Activated CD8-positive, alpha-beta T cell treated with anti-CD3 and anti-CD28 coated beads, Interleukin-2, amount 10 ng/mL, durations not matched to agents 7 days and 5 days (primary cell): ENCODE results near the gene RAMP2. TPM values are rescaled to one million over a fixed set of nuclear protein-coding genes. Genes with fewer than 3 reads are reported as not detected.

Source experiments
- total RNA-seq, 2 experiments: library from RNA; stranded (reverse); gene quantifications; one replicate each; pipeline ENCODE4 v1.2.3, GENCODE V29; 2021

Gene RAMP2
- total RNA-seq, 2 experiments from 2014 or later = not detected

Other genes with a start within 250 kb of the RAMP2 start
- gene NAGLU, start 225.0 kb upstream of the RAMP2 start, total RNA-seq = 10 to 100 TPM; 19.3 to 20.5 TPM
- gene HSD17B1, start 208.3 kb upstream of the RAMP2 start, total RNA-seq = under 1 TPM; 0.53 to 0.60 TPM
- 10 to 100 TPM; 54.8 to 62.1 TPM for gene COASY, start 199.1 kb upstream of the RAMP2 start, total RNA-seq
- gene MLX, start 194.1 kb upstream of the RAMP2 start, total RNA-seq = 10 to 100 TPM; 65.8 to 65.9 TPM
- gene PSMC3IP, start 183.5 kb upstream of the RAMP2 start, total RNA-seq = 10 to 100 TPM; 19.2 to 21.8 TPM
- 10 to 100 TPM; 53.6 to 54.7 TPM for gene RETREG3, start 151.9 kb upstream of the RAMP2 start, total RNA-seq
- 10 to 100 TPM; 82.3 to 83.4 TPM for gene TUBG1, start 151.5 kb upstream of the RAMP2 start, total RNA-seq
- gene TUBG2, start 101.9 kb upstream of the RAMP2 start, total RNA-seq = 1 to 10 TPM; 8.0 to 8.1 TPM
- gene PLEKHH3, start 84.2 kb upstream of the RAMP2 start, total RNA-seq = 1 to 10 TPM in 1 of 2 experiments, under 1 TPM in 1; 0.79 to 1.2 TPM
- gene CCR10, start 79.4 kb upstream of the RAMP2 start, total RNA-seq = under 1 TPM; 0.13 to 0.29 TPM
- under 1 TPM; 0.71 to 0.78 TPM for gene CNTNAP1, start 78.7 kb upstream of the RAMP2 start, total RNA-seq
- 10 to 100 TPM; 32.4 to 37.7 TPM for gene EZH1, start 16.2 kb upstream of the RAMP2 start, total RNA-seq
- gene VPS25, start 12.2 kb downstream of the RAMP2 start, total RNA-seq = 10 to 100 TPM; 67.8 to 70.5 TPM
- under 1 TPM; 0.37 to 0.66 TPM for gene WNK4, start 19.4 kb downstream of the RAMP2 start, total RNA-seq
- gene COA3, start 37.5 kb downstream of the RAMP2 start, total RNA-seq = 10 to 100 TPM; 41.4 to 41.5 TPM
- not detected for gene CNTD1, start 37.6 kb downstream of the RAMP2 start, total RNA-seq
- 10 to 100 TPM; 86.7 to 89.7 TPM for gene BECN1, start 63.1 kb downstream of the RAMP2 start, total RNA-seq
- gene PSME3, start 72.2 kb downstream of the RAMP2 start, total RNA-seq = 100 to 1,000 TPM; 141 to 145 TPM
- 1 to 10 TPM; 2.0 to 2.1 TPM for gene AOC2, start 83.4 kb downstream of the RAMP2 start, total RNA-seq
- 1 to 10 TPM; 1.0 to 1.4 TPM for gene AOC3, start 90.0 kb downstream of the RAMP2 start, total RNA-seq
- gene G6PC1, start 139.6 kb downstream of the RAMP2 start, total RNA-seq = not detected
- gene AARSD1, start 203.2 kb downstream of the RAMP2 start, total RNA-seq = 10 to 100 TPM; 37.6 to 38.3 TPM
- gene PTGES3L, start 218.9 kb downstream of the RAMP2 start, total RNA-seq = under 1 TPM; 0.37 to 0.86 TPM
- 10 to 100 TPM; 16.2 to 16.8 TPM for gene RUNDC1, start 219.3 kb downstream of the RAMP2 start, total RNA-seq
- gene RPL27, start 237.2 kb downstream of the RAMP2 start, total RNA-seq = 100 to 1,000 TPM; 949 to 980 TPM
- 100 to 1,000 TPM; 107 to 110 TPM for gene IFI35, start 245.6 kb downstream of the RAMP2 start, total RNA-seq